Peyer's patch (tissue), 4 donors: ENCODE data around the gene RBM19.

Experiments used
- CTCF ChIP-seq, 6 experiments: fragments of 450-650 bp in 4 of 6; fragments of 200-600 bp in 2 of 6; sonication (generic) in 1 of 6; IDR thresholded peaks; one replicate each; pipeline ENCODE4 v1.5.1; 2017 to 2019; ENCODE audit warnings: antibody characterized with exemption in 6 of 6, mild to moderate bottlenecking in 3 of 6, moderate library complexity in 1 of 6
- POLR2A ChIP-seq, 2 donors: fragments of 450-650 bp; IDR thresholded peaks; one replicate each; pipeline ENCODE4 v1.5.1; 2017; ENCODE audit warnings: antibody characterized with exemption in 2 of 2, mild to moderate bottlenecking in 2 of 2, moderate library complexity in 2 of 2

- TF ChIP-seq CTCF (IDR thresholded peaks at IDR 0.05) (no peak), POLR2A (IDR thresholded peaks at IDR 0.05) (no peak)
Measured at GRCh38 chr12:114012744-114013431, 46.8 kb upstream of the RBM19 start.
